ENCODE measurements around the gene FUBP3.

GRCh38 chr9:130651752-130652151 lies 72.4 kb downstream of the FUBP3 start:
- TF ChIP-seq CTCF (IDR thresholded peaks at IDR 0.05) (no peak), POLR2A (IDR thresholded peaks at IDR 0.05) (no peak)

Data from thyroid gland (tissue), 4 donors.